VCaP (cell line): ENCODE measurements around the gene NLE1.
A peak's percentile ranks its signal among the peaks of the same experiment; 100 is the strongest.
"Not testable (repeated sequence)": the region's sequence is repeated elsewhere in the genome, so short reads cannot be mapped to it uniquely, and the experiment has no call there.

ENCODE experiments used
- H3K27ac ChIP-seq: fragments of 450-650 bp; 2 replicates; pipeline ENCODE4 v1.5.1; 2017
- CTCF ChIP-seq: fragments of 450-650 bp; conservative IDR thresholded peaks from 2 replicates; pipeline ENCODE4 v1.5.1; 2017; ENCODE audit warnings: mild to moderate bottlenecking, moderate library complexity

Gene NLE1

DNA sequence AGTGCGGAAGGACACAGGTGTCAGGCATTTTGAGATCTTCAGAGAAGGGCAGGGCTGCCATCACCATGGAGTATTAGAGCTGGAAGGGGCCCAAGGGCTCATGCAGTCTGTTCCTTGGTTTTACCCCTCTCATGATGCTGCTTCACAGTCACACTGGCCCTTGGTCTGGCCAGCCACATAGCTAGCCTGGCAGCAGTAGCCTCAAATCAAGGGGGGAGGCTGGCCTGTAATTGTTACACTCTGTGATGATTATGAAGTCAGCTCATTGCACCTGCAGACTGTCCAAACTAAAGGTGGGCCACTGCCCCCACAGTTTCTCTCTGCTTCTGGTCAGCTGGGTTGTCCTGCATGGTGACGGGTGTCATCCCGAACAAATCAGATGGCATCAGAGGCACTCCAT, 20.8 kb downstream of the NLE1 start, which contains the start of gene FNDC8:
TSS of gene FNDC8 (plus strand) at position 301 of the 400 bp plus-strand sequence. CDS start at position 380, 79 bp downstream.
- H3K27ac ChIP-seq: peak within 1 kb of the TSS; percentile 89
- TF ChIP-seq CTCF: no peak

DNA sequence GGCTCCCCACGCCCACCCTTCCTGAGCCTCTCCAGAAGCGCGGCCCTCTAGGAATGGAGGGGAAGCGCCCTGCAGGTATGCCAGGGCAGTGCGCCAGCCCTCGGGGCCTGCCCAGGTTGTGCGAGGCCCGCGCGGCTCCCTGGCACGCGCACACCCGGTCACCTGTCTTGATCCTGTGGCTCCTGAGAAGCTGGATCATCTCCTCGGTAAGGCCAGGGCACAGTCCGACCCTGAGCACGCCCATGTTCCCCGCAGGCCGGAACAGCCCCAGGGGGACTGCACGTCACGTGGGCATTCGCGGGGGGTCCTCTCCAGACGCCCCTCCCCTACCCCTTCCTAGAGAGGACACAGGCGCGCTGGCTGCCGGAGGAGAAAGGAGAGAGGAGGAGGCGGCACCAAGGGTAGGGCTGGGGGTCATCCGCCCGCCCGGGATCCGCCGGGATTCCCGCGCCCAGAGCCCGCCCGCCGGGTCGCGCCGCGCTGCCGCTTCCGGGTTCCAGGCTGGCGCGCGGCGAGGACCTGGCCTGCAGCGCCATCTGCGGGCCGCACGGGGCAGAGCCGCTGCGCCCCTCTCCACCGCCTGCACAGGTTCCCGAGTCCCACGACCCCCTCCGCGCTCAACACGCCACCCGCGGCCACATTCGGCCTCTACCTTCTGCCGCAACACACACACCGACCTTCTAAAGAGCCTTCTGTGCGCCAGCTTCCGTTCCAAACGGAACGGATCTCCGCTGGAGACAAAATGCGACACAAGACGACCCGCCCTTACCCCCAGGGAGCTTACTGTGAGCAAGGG, 22.5 kb downstream of the NLE1 start, which contains the start of gene RAD51D:
TSS of gene RAD51D (minus strand) at position 491 of the 796 bp plus-strand sequence. CDS start at position 244, 247 bp downstream.
- peak within 1 kb of the TSS; percentile 89 for H3K27ac ChIP-seq
- peak; percentile 100 for TF ChIP-seq CTCF

- TF ChIP-seq CTCF: peak; percentile 71
- H3K27ac ChIP-seq: peak overlapping the region; percentile 89; the same call in 1 of the 2 replicates
These were observed 24.1 kb downstream of the NLE1 start for GRCh38 chr17:35117984-35118383.

DNA sequence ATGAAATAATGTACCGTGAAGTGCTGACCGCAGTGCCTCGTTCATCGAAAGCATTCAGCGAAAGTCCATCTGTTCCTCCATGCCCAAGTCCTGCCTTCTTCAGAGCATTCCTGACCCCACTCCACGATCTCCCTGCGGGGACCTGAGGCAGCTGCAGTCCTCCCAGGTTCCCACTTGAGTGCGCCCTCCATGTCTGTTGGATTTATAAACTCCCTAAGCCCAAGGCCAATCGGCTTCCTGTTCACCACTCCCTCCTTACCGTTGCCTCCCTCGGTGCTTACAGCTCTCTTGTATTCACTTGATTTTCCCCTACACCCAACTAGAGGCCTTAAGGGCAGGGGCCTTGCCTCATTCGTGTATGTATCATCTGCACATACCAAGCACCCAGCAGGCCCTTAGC, 25.3 kb downstream of the NLE1 start:
- no peak overlapping the region for H3K27ac ChIP-seq
- TF ChIP-seq CTCF: no peak

DNA sequence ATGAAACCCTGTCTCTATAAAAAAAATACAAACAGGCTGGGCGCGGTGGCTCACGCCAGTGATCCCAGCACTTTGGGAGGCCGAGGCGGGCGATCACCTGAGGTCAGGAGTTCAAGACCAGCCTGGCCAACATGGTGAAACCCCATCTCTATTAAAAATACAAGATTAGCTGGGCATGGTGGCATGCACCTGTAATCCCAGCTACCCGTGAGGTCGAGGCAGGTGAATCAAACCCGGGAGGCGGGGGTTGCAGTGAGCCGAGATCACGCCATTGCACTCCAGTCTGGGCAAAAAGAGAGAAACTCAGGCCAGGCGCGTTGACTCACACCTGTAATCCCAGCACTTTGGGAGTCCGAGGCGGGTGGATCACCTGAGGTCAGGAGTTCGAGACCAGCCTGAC, 31.3 kb downstream of the NLE1 start:
- not testable (repeated sequence) for H3K27ac ChIP-seq

- no peak for TF ChIP-seq CTCF
These were observed 37.2 kb downstream of the NLE1 start for GRCh38 chr17:35104844-35105450.

GRCh38 chr17:35103271-35103670, 38.8 kb downstream of the NLE1 start:
- no peak for TF ChIP-seq CTCF
- H3K27ac ChIP-seq: no peak overlapping the region

More at GRCh38 chr17:35104844-35105450, 37.2 kb downstream of the NLE1 start:
- H3K27ac ChIP-seq: no peak overlapping the region

GRCh38 chr17:35101725-35102124, 40.4 kb downstream of the NLE1 start:
- H3K27ac ChIP-seq: no peak overlapping the region
- no peak for TF ChIP-seq CTCF
